B cell (primary cell): Measurements from ENCODE around the gene MAP3K7. TPM values are rescaled to one million over a fixed set of nuclear protein-coding genes. Genes with fewer than 3 reads are reported as not detected.

ENCODE experiments used
- ATAC-seq: fragments of 200-7000 bp; cut with Tn5 transposase; one replicate; pipeline ENCODE4 v1.10.0; 2021; ENCODE audit warnings: low read depth, mild to moderate bottlenecking, moderate number of reproducible peaks, moderate library complexity
- CTCF ChIA-PET: fragments of 350-600 bp; sonication (Branson Sonifier 250); formaldehyde crosslinking; loops from one replicate; lab custom pipeline; 2021; ENCODE audit warnings: antibody characterized with exemption, inconsistent platforms; lab: Charles Lee
- POLR2A ChIA-PET: fragments of 350-600 bp; sonication (Branson Sonifier 250); formaldehyde crosslinking; loops from one replicate; lab custom pipeline; 2021; ENCODE audit warnings: antibody characterized with exemption; lab: Charles Lee
- DNase-seq: peaks from one replicate; pipeline ENCODE4 v3.0.0; 2013
- H2AFZ ChIP-seq: 2 replicates; pipeline ENCODE4 v1.6.1; 2012; ENCODE audit warnings: mild to moderate bottlenecking, low read depth, low read length; ENCODE audit not compliant: insufficient read depth, poor library complexity, severe bottlenecking
- H3K27ac ChIP-seq, 2 donors: 1 replicate in 1 of 2; 2 replicates in 1 of 2; pipeline ENCODE4 v1.5.1; 2012 to 2013; ENCODE audit warnings: low read length in 2 of 2, mild to moderate bottlenecking in 2 of 2, moderate library complexity in 1 of 2
- H3K27me3 ChIP-seq, 4 experiments: fragments of 200-600 bp in 1 of 4; sonication (generic) in 1 of 4; replicated peaks in 1 of 4; 1 replicate in 2 of 4; 2 replicates in 2 of 4; pipeline versions ENCODE4 v1.6.1 to v1.7.0; 2013 to 2016; ENCODE audit warnings: low read length in 3 of 4, mild to moderate bottlenecking in 2 of 4, mixed read lengths in 1 of 4, moderate library complexity in 1 of 4; ENCODE audit not compliant: insufficient read depth in 4 of 4, control insufficient read depth in 3 of 4; ENCODE audit errors: control extremely low read depth in 1 of 4
- H3K36me3 ChIP-seq, 2 experiments: replicated peaks in 1 of 2; 1 replicate in 1 of 2; 2 replicates in 1 of 2; pipeline versions ENCODE4 v1.6.1 to v1.7.1; 2013; ENCODE audit warnings: low read length in 1 of 2; ENCODE audit not compliant: insufficient read depth in 2 of 2, control insufficient read depth in 1 of 2; ENCODE audit errors: control extremely low read depth in 1 of 2, extremely low read depth in 1 of 2
- H3K4me1 ChIP-seq, 2 donors: fragments of 200-600 bp in 1 of 2; sonication (generic) in 1 of 2; 1 replicate in 1 of 2; 2 replicates in 1 of 2; pipeline versions ENCODE4 v1.5.1 to v1.6.1; 2013 to 2017; ENCODE audit warnings: low read length in 2 of 2; ENCODE audit not compliant: control insufficient read depth in 2 of 2, insufficient read depth in 2 of 2
- H3K4me2 ChIP-seq: replicated peaks from 2 replicates; pipeline ENCODE3; 2012; ENCODE audit warnings: mild to moderate bottlenecking, low read depth, low read length; ENCODE audit not compliant: poor library complexity, severe bottlenecking
- H3K4me3 ChIP-seq, 5 experiments: fragments of 200-600 bp in 1 of 5; sonication (generic) in 1 of 5; 1 replicate in 3 of 5; 2 replicates in 2 of 5; pipeline versions ENCODE4 v1.5.1 to v1.7.0; 2011 to 2016; ENCODE audit warnings: low read length in 4 of 5, mild to moderate bottlenecking in 4 of 5, low read depth in 2 of 5, control low read depth in 1 of 5, moderate library complexity in 1 of 5; ENCODE audit not compliant: insufficient read depth in 1 of 5; ENCODE audit errors: control extremely low read depth in 1 of 5, extremely low read depth in 1 of 5
- H3K79me2 ChIP-seq: fragments of 200-600 bp; sonication (generic); one replicate; pipeline ENCODE4 v1.6.0; 2016; ENCODE audit warnings: low read length; ENCODE audit not compliant: control insufficient read depth, insufficient read depth
- H3K9ac ChIP-seq: fragments of 200-600 bp; sonication (generic); 2 replicates; pipeline ENCODE4 v1.6.1; 2017; ENCODE audit warnings: mild to moderate bottlenecking, low read length, moderate library complexity
- H3K9me3 ChIP-seq, 3 donors: one replicate each; pipeline versions ENCODE4 v1.6.1 to v1.7.1; 2013; ENCODE audit warnings: low read length in 2 of 3; ENCODE audit not compliant: control insufficient read depth in 2 of 3, insufficient read depth in 1 of 3; ENCODE audit errors: control extremely low read depth in 1 of 3
- H4K20me1 ChIP-seq: 2 replicates; pipeline ENCODE4 v1.6.0; 2012; ENCODE audit warnings: mild to moderate bottlenecking, low read length; ENCODE audit not compliant: insufficient read depth, control insufficient read depth, poor library complexity, severe bottlenecking
- H3K27ac Mint-ChIP-seq: one replicate; pipeline ENCODE4 v1.8.0; 2021; ENCODE audit warnings: mixed read lengths
- H3K27me3 Mint-ChIP-seq: one replicate; pipeline ENCODE4 v1.8.0; 2021; ENCODE audit warnings: mixed read lengths
- H3K4me1 Mint-ChIP-seq: one replicate; pipeline ENCODE4 v1.8.0; 2021; ENCODE audit warnings: mixed read lengths
- H3K4me3 Mint-ChIP-seq: one replicate; pipeline ENCODE4 v1.8.0; 2021; ENCODE audit warnings: mixed read lengths
- H3K9me3 Mint-ChIP-seq: one replicate; pipeline ENCODE4 v1.8.0; 2022; ENCODE audit warnings: mixed read lengths; ENCODE audit not compliant: insufficient read depth
- EZH2 ChIP-seq: IDR thresholded peaks from 2 replicates; pipeline ENCODE4 v1.6.1; 2012; ENCODE audit warnings: borderline replicate concordance, low read depth, mild to moderate bottlenecking, moderate library complexity, low read length; ENCODE audit not compliant: insufficient read depth, poor library complexity, severe bottlenecking
- WGBS: methylation state at CpG from one replicate; pipeline ENCODE4 v1.1.5; 2013; ENCODE audit warnings: missing lambda C conversion rate; ENCODE audit not compliant: insufficient coverage; 5-methylcytosine and 5-hydroxymethylcytosine counted together
- intact Hi-C: fragments of 100-400 bp; cut with micrococcal nuclease; formaldehyde crosslinking; loops from one replicate; pipeline ENCODE4 v1.10.0; 2022
- polyA plus RNA-seq: library from polyadenylated mRNA; depleted of rRNA; stranded (reverse); fragments of >200 nt; gene quantifications from 2 replicates; pipeline ENCODE4 v1.2.3, GENCODE V29; 2012
- total RNA-seq, 2 donors: library from RNA; stranded (reverse); fragments of 120-200 nt in 1 of 2; gene quantifications; 1 replicate in 1 of 2; 2 replicates in 1 of 2; pipeline versions ENCODE4 v1.2.3 to v1.2.4, GENCODE V29; 2013 to 2022
- TF ChIP-seq, protein P1 (sequence below): fragments of 200-600 bp; IDR thresholded peaks from one replicate; pipeline ENCODE4 v1.8.0; 2022; ENCODE audit warnings: antibody characterized with exemption, mild to moderate bottlenecking

MAP3K7 gene
- total and polyA plus RNA-seq, 2 donors (not counting 1 experiment from before 2014, with no cell fraction given), result 15.0 to 32.8 TPM

DNA sequence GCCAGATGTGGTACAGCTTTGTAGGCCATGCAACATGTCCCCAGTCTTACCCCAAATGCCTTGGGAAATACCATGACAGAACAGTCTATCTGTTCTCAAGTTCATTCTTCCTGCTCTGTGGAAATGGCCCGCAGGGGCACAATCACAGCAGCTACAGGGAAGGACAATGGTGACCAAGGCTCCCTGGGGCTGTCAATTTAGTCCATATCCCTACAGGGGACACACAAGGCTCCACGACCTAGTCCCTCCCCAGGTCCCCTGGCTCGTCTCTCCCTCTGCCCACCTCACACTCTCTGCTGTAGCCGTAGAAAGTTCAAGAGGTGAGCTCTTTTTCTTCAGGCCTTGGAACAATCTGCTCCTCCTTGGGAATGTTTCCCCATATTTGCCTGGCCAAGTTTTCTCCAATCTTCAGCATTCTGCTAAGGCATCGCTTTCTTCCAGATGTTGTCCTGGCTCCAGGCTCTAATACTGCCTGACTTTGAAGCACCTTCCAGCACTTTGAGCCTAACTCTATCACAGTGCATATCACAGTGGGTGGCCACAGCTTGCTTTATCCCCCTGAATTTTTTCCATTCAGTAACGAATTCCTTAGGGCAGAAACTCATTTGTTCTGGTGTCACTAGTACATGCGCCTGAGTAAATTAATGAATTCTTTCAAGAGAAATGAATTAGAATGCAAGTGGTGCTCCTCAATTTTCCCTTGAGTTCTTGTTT lies 92.6 kb downstream of the MAP3K7 start:
- H3K4me1 Mint-ChIP-seq, result no peaks in the 10 kb centered on the region
- intact Hi-C loops, result no loop called here
- Histone ChIP-seq H3K4me3 (no peak overlapping the region), H2AFZ (no peak overlapping the region), H4K20me1 (no peaks in the 10 kb centered on the region), H3K4me2 (no peak overlapping the region), H3K9me3 (no peaks in the 10 kb centered on the region), H3K27ac (no peak overlapping the region), H3K79me2 (no peaks in the 10 kb centered on the region), H3K36me3 (no peaks in the 10 kb centered on the region), H3K4me1 (no peaks in the 10 kb centered on the region), H3K27me3 (no peaks in the 10 kb centered on the region), H3K9ac (no peak overlapping the region)
- no peak overlapping the region for H3K27ac Mint-ChIP-seq
- H3K27me3 Mint-ChIP-seq, result peaks cover 31% of the 10 kb centered on the region
- no peak for TF ChIP-seq EZH2
- TF ChIP-seq, protein P1, sequence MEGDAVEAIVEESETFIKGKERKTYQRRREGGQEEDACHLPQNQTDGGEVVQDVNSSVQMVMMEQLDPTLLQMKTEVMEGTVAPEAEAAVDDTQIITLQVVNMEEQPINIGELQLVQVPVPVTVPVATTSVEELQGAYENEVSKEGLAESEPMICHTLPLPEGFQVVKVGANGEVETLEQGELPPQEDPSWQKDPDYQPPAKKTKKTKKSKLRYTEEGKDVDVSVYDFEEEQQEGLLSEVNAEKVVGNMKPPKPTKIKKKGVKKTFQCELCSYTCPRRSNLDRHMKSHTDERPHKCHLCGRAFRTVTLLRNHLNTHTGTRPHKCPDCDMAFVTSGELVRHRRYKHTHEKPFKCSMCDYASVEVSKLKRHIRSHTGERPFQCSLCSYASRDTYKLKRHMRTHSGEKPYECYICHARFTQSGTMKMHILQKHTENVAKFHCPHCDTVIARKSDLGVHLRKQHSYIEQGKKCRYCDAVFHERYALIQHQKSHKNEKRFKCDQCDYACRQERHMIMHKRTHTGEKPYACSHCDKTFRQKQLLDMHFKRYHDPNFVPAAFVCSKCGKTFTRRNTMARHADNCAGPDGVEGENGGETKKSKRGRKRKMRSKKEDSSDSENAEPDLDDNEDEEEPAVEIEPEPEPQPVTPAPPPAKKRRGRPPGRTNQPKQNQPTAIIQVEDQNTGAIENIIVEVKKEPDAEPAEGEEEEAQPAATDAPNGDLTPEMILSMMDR, result no peak
- CTCF ChIA-PET, result interaction anchor here (1.0 to 1.7 kb wide), 2 partner anchors 15 to 554 kb away, joined by 3 to 5 read pairs; no protein-coding TSS in a partner anchor
- ATAC-seq, result no peak
- H3K9me3 Mint-ChIP-seq, result no peaks in the 10 kb centered on the region
- POLR2A ChIA-PET, result no interaction called here
- H3K4me3 Mint-ChIP-seq, result no peak overlapping the region
- no peak for DNase-seq
- whole genome bisulfite sequencing, result 91% methylated on average over 5 of the region's 7 CpGs

DNA sequence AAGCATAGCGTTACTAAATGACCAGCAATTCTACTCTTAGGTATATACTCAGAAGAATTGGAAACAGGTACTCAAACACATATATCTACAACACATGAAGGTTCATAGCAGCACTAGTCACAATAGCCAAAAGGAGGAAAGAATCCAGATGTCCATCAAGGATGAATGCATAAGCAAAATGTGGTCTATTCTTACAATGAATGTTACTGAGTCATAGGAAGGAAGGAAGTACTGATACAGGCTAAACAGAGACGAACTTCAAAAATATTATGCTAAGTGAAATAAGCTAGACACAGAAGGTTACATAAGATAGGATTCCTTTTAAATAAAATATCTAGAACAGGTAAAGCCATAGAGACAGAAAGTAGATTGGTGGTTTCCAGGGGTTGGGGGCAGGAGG lies 93.5 kb downstream of the MAP3K7 start:
- H3K4me2 ChIP-seq, result no peak overlapping the region
- no peak overlapping the region for H3K9ac ChIP-seq
- no peaks in the 10 kb centered on the region for H4K20me1 ChIP-seq
- Mint-ChIP-seq H3K9me3 (no peaks in the 10 kb centered on the region), H3K27ac (no peak overlapping the region), H3K4me3 (no peak overlapping the region), H3K4me1 (no peaks in the 10 kb centered on the region), H3K27me3 (peaks cover 34% of the 10 kb centered on the region)
- intact Hi-C loops, result no loop called here
- H3K4me3 ChIP-seq, result no peak overlapping the region
- no peaks in the 10 kb centered on the region for H3K4me1 ChIP-seq
- H3K27ac ChIP-seq, result no peak overlapping the region
- WGBS, result no CpG with 5 or more reads among the region's 2 CpGs
- no peaks in the 10 kb centered on the region for H3K36me3 ChIP-seq
- POLR2A ChIA-PET, result no interaction called here
- no peaks in the 10 kb centered on the region for H3K9me3 ChIP-seq
- no peaks in the 10 kb centered on the region for H3K27me3 ChIP-seq
- no peak for TF ChIP-seq EZH2
- DNase-seq (no peak), ATAC-seq (no peak)
- CTCF ChIA-PET, result interaction anchor here (1.1 to 3.7 kb wide), 3 partner anchors 12 to 553 kb away, joined by 3 to 13 read pairs (median 5); no protein-coding TSS in a partner anchor
- H2AFZ ChIP-seq, result no peak overlapping the region
- no peaks in the 10 kb centered on the region for H3K79me2 ChIP-seq
